ENCODE data around the gene TSPAN5.

TSPAN5 gene

GRCh38 chr4:98501383-98501782 lies 157.0 kb downstream of the TSPAN5 start:
- DNase-seq (ENCODE audit: low read depth in 1 of 2, low spot score in 1 of 2), result no peak
- H3K4me3 ChIP-seq (replicated peaks; ENCODE audit: insufficient read depth, low read length), result no peak overlapping the region
- TF ChIP-seq POLR2AphosphoS5 (IDR thresholded peaks at IDR 0.05; ENCODE audit: low read depth), result no peak
- TF ChIP-seq SPI1 (IDR thresholded peaks at IDR 0.05; ENCODE audit: borderline replicate concordance, low read depth), result no peak
- TF ChIP-seq, protein P1, sequence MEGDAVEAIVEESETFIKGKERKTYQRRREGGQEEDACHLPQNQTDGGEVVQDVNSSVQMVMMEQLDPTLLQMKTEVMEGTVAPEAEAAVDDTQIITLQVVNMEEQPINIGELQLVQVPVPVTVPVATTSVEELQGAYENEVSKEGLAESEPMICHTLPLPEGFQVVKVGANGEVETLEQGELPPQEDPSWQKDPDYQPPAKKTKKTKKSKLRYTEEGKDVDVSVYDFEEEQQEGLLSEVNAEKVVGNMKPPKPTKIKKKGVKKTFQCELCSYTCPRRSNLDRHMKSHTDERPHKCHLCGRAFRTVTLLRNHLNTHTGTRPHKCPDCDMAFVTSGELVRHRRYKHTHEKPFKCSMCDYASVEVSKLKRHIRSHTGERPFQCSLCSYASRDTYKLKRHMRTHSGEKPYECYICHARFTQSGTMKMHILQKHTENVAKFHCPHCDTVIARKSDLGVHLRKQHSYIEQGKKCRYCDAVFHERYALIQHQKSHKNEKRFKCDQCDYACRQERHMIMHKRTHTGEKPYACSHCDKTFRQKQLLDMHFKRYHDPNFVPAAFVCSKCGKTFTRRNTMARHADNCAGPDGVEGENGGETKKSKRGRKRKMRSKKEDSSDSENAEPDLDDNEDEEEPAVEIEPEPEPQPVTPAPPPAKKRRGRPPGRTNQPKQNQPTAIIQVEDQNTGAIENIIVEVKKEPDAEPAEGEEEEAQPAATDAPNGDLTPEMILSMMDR (IDR thresholded peaks at IDR 0.05; ENCODE audit: insufficient read depth, low read length), result no peak
- TF ChIP-seq, protein P2, sequence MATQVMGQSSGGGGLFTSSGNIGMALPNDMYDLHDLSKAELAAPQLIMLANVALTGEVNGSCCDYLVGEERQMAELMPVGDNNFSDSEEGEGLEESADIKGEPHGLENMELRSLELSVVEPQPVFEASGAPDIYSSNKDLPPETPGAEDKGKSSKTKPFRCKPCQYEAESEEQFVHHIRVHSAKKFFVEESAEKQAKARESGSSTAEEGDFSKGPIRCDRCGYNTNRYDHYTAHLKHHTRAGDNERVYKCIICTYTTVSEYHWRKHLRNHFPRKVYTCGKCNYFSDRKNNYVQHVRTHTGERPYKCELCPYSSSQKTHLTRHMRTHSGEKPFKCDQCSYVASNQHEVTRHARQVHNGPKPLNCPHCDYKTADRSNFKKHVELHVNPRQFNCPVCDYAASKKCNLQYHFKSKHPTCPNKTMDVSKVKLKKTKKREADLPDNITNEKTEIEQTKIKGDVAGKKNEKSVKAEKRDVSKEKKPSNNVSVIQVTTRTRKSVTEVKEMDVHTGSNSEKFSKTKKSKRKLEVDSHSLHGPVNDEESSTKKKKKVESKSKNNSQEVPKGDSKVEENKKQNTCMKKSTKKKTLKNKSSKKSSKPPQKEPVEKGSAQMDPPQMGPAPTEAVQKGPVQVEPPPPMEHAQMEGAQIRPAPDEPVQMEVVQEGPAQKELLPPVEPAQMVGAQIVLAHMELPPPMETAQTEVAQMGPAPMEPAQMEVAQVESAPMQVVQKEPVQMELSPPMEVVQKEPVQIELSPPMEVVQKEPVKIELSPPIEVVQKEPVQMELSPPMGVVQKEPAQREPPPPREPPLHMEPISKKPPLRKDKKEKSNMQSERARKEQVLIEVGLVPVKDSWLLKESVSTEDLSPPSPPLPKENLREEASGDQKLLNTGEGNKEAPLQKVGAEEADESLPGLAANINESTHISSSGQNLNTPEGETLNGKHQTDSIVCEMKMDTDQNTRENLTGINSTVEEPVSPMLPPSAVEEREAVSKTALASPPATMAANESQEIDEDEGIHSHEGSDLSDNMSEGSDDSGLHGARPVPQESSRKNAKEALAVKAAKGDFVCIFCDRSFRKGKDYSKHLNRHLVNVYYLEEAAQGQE (IDR thresholded peaks at IDR 0.05; ENCODE audit: insufficient replicate concordance, low read depth), result no peak
- no peak for TF ChIP-seq GABPA (IDR thresholded peaks at IDR 0.05; ENCODE audit: low read depth)
- H3K27me3 ChIP-seq (ENCODE audit: insufficient read depth, poor library complexity, severe bottlenecking), result no peaks in the 10 kb centered on the region
- H3K27ac ChIP-seq (replicated peaks), result no peak overlapping the region

DNA sequence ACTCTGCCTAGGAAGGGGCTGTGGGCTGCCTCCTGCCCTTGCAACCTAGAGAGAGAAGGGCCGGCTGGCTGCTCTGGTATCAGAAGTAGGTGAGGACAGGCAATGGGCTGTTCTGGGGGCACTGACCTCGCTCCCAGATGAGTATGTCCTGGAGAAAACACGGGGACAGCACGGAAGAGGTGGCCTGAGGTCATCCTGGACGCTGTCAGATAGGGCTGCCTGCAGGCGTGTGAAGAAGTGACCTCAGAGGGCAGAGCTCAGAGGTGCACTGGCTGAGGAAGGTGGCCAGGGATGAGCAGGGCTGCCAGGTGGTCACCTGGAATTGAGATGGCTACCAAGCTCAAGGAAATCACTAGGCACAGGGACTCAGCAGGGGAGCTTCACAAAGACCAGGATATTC lies 159.6 kb downstream of the TSPAN5 start:
- TF ChIP-seq, protein P2 (IDR thresholded peaks at IDR 0.05; ENCODE audit: insufficient replicate concordance, low read depth), result no peak
- TF ChIP-seq, protein P1 (IDR thresholded peaks at IDR 0.05; ENCODE audit: insufficient read depth, low read length), result no peak
- Histone ChIP-seq H3K27ac (replicated peaks) (no peak overlapping the region), H3K4me3 (replicated peaks; ENCODE audit: insufficient read depth, low read length) (no peak overlapping the region), H3K27me3 (ENCODE audit: insufficient read depth, poor library complexity, severe bottlenecking) (no peaks in the 10 kb centered on the region)
- DNase-seq (ENCODE audit: low read depth in 1 of 2, low spot score in 1 of 2), result no peak

GRCh38 chr4:98496152-98496845 lies 162.1 kb downstream of the TSPAN5 start:
- TF ChIP-seq, protein P1 (IDR thresholded peaks at IDR 0.05; ENCODE audit: insufficient read depth, low read length), result no peak
- TF ChIP-seq SPI1 (IDR thresholded peaks at IDR 0.05; ENCODE audit: borderline replicate concordance, low read depth) (no peak), GABPA (IDR thresholded peaks at IDR 0.05; ENCODE audit: low read depth) (no peak), POLR2AphosphoS5 (IDR thresholded peaks at IDR 0.05; ENCODE audit: low read depth) (no peak)
- TF ChIP-seq, protein P2 (IDR thresholded peaks at IDR 0.05; ENCODE audit: insufficient replicate concordance, low read depth), result no peak
- peaks cover 4% of the 10 kb centered on the region for H3K27me3 ChIP-seq (ENCODE audit: insufficient read depth, poor library complexity, severe bottlenecking)
- H3K27ac ChIP-seq (replicated peaks), result no peak overlapping the region

More at GRCh38 chr4:98496152-98496845, 162.1 kb downstream of the TSPAN5 start:
- no peak overlapping the region for H3K4me3 ChIP-seq (replicated peaks; ENCODE audit: insufficient read depth, low read length)
- no peak for DNase-seq (ENCODE audit: low read depth in 1 of 2, low spot score in 1 of 2)

All from HL-60 (cell line).